Measurements from ENCODE around the gene RNF215. TPM values are rescaled to one million over a fixed set of nuclear protein-coding genes. Genes with fewer than 3 reads are reported as not detected.
A peak's percentile ranks its signal among the peaks of the same experiment; 100 is the strongest.

Gene RNF215
- total and polyA plus RNA-seq, 2 of the 13 experiments (the other 11 are each of a cell fraction or from before 2014, with no cell fraction given) = 5.3 to 6.1 TPM

- TF ChIP-seq SIN3B (IDR thresholded peaks at IDR 0.05; ENCODE audit: low read length) (no peak), EP300 (IDR thresholded peaks at IDR 0.05; ENCODE audit: low read depth in 2 of 2, low read length in 2 of 2) (no peak), EP300 (CRISPR knock-in tag; IDR thresholded peaks at IDR 0.05; ENCODE audit: borderline replicate concordance) (no peak), ZNF775 (CRISPR knock-in tag; IDR thresholded peaks at IDR 0.05; ENCODE audit: borderline replicate concordance) (0 out of 2 replicates have a peak, but pooled peaks have one; percentile 48), ZC3H4 (CRISPR knock-in tag; IDR thresholded peaks at IDR 0.05; ENCODE audit: borderline replicate concordance) (peak; percentile 58; the same call in 1 of the 2 replicates), HOXA3 (CRISPR knock-in tag; IDR thresholded peaks at IDR 0.05) (no peak), SALL2 (CRISPR knock-in tag; IDR thresholded peaks at IDR 0.05) (peak; percentile 54), KIAA2018 (CRISPR knock-in tag; IDR thresholded peaks at IDR 0.05; ENCODE audit: borderline replicate concordance) (no peak), ZNF543 (CRISPR knock-in tag; IDR thresholded peaks at IDR 0.05) (peak; percentile 93; the same call in 1 of the 2 replicates), GTF3A (CRISPR knock-in tag; conservative IDR thresholded peaks at IDR 0.05) (0 out of 2 replicates have a peak, but pooled peaks have one; percentile 57), ZBTB25 (CRISPR knock-in tag; IDR thresholded peaks at IDR 0.05) (no peak), ZNF891 (CRISPR knock-in tag; IDR thresholded peaks at IDR 0.05) (peak; percentile 87), PCBP2 (optimal IDR thresholded peaks at IDR 0.05; ENCODE audit: low read depth, low read length, poor library complexity, severe bottlenecking) (peak; percentile 18), CEBPG (CRISPR knock-in tag; IDR thresholded peaks at IDR 0.05) (no peak; the same call in 1 of the 2 replicates), ZMYM3 (CRISPR knock-in tag; IDR thresholded peaks at IDR 0.05) (no peak; the same call in 1 of the 2 replicates), POLR2AphosphoS2 (IDR thresholded peaks at IDR 0.05; ENCODE audit: low read depth, low read length) (no peak), DDIT3 (CRISPR knock-in tag; IDR thresholded peaks at IDR 0.05) (no peak), TGIF2 (CRISPR knock-in tag; IDR thresholded peaks at IDR 0.05) (0 out of 2 replicates have a peak, but pooled peaks have one; percentile 11)
- TF ChIP-seq, protein P1, sequence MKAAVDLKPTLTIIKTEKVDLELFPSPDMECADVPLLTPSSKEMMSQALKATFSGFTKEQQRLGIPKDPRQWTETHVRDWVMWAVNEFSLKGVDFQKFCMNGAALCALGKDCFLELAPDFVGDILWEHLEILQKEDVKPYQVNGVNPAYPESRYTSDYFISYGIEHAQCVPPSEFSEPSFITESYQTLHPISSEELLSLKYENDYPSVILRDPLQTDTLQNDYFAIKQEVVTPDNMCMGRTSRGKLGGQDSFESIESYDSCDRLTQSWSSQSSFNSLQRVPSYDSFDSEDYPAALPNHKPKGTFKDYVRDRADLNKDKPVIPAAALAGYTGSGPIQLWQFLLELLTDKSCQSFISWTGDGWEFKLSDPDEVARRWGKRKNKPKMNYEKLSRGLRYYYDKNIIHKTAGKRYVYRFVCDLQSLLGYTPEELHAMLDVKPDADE (CRISPR knock-in tag; IDR thresholded peaks at IDR 0.05) = 0 out of 2 replicates have a peak, but pooled peaks have one; percentile 8
These were observed 36.2 kb upstream of the RNF215 start (continued) for GRCh38 chr22:30423301-30423958.
